Measurements from ENCODE around the gene THAP10. TPM values are rescaled to one million over a fixed set of nuclear protein-coding genes. Genes with fewer than 3 reads are reported as not detected.

The THAP10 gene
- total RNA-seq, 3 donors from 2014 or later (not counting 1 experiment from before 2014, with no cell fraction given), result not detected

GRCh38 chr15:70832176-70832575, 60.1 kb downstream of the THAP10 start:
- no peak overlapping the region for H3K4me3 ChIP-seq (ENCODE audit: low read length)
- no peaks in the 10 kb centered on the region for H3K9me3 Mint-ChIP-seq
- ATAC-seq (no peak), DNase-seq (no peak)
- H3K27me3 ChIP-seq (ENCODE audit: control insufficient read depth, insufficient read depth, low read length), result no peaks in the 10 kb centered on the region
- H3K4me1 ChIP-seq (ENCODE audit: control insufficient read depth, insufficient read depth, low read length), result no peaks in the 10 kb centered on the region
- no peak overlapping the region for H3K4me3 Mint-ChIP-seq
- no peaks in the 10 kb centered on the region for H3K36me3 ChIP-seq (ENCODE audit: control insufficient read depth, insufficient read depth, low read length)
- no peak overlapping the region for H3K27ac Mint-ChIP-seq
- H3K36me3 Mint-ChIP-seq, result no peaks in the 10 kb centered on the region
- H3K9me3 ChIP-seq (ENCODE audit: control insufficient read depth, insufficient read depth, low read length), result no peaks in the 10 kb centered on the region
- H3K4me1 Mint-ChIP-seq, result no peaks in the 10 kb centered on the region
- H3K27ac ChIP-seq (ENCODE audit: low read length), result no peak overlapping the region
- peaks cover 15 to 31% of the 10 kb centered on the region in 2 donors for H3K27me3 Mint-ChIP-seq (ENCODE audit: low read depth in 2 of 2)
- WGBS (ENCODE audit: insufficient coverage), result 93% methylated on average over 20 of the region's 20 CpGs
- intact Hi-C loops (cut with micrococcal nuclease), result no loop called here
- TF ChIP-seq CTCF (IDR thresholded peaks at IDR 0.05), result no peak

Other genes starting within 250 kb of the THAP10 start
- 1 to 10 TPM; 1.1 to 3.1 (median 2.1) TPM for gene UACA, start 128.9 kb downstream of the THAP10 start, total RNA-seq
- not detected for gene LARP6, start 38.3 kb downstream of the THAP10 start, total RNA-seq
- gene LRRC49, start 393 bp upstream of the THAP10 start, total RNA-seq, result under 1 TPM in 2 of 3 donors, not detected in 1; 0.14 to 0.38 TPM
- not detected for gene THSD4, start 223.0 kb upstream of the THAP10 start, total RNA-seq